HL-60 (cell line): ENCODE data around the gene AHRR.
A peak's percentile ranks its signal among the peaks of the same experiment; 100 is the strongest.

Source experiments
- DNase-seq, 2 experiments: peaks; one replicate each; pipeline ENCODE4 v3.0.0-alpha.2; 2010 to 2020; ENCODE audit warnings: low read depth in 1 of 2, low spot score in 1 of 2
- H3K27ac ChIP-seq: fragments of 250-450 bp; sonication (Bioruptor Pico); replicated peaks from 2 replicates; pipeline ENCODE4 v1.5.1; 2020; ENCODE audit warnings: mild to moderate bottlenecking, moderate library complexity
- H3K27me3 ChIP-seq: fragments of 250-450 bp; sonication (Bioruptor Pico); 2 replicates; pipeline ENCODE4 v1.5.1; 2021; ENCODE audit warnings: mild to moderate bottlenecking, moderate library complexity; ENCODE audit not compliant: insufficient read depth, poor library complexity, severe bottlenecking
- H3K4me3 ChIP-seq: replicated peaks from 2 replicates; pipeline ENCODE4 v1.5.1; 2011; ENCODE audit warnings: mild to moderate bottlenecking, control low read depth, low read length; ENCODE audit not compliant: insufficient read depth
- CTCF ChIP-seq: IDR thresholded peaks from one replicate; pipeline ENCODE4 v1.5.1; 2011; ENCODE audit warnings: low read length, control low read depth, inconsistent platforms; ENCODE audit not compliant: insufficient read depth
- GABPA ChIP-seq: IDR thresholded peaks from 2 replicates; pipeline ENCODE4 v1.6.1; 2012; ENCODE audit warnings: low read depth
- POLR2AphosphoS5 ChIP-seq: IDR thresholded peaks from 2 replicates; pipeline ENCODE4 v1.6.1; 2012; ENCODE audit warnings: low read depth
- REST ChIP-seq: IDR thresholded peaks from 2 replicates; pipeline ENCODE4 v1.6.1; 2012; ENCODE audit warnings: low read depth; ENCODE audit not compliant: insufficient replicate concordance
- SPI1 ChIP-seq: IDR thresholded peaks from 2 replicates; pipeline ENCODE4 v1.6.1; 2012; ENCODE audit warnings: low read depth, mild to moderate bottlenecking, borderline replicate concordance

The AHRR gene

GRCh38 chr5:426392-426976 is 105.0 kb downstream of the AHRR start:
- Histone ChIP-seq H3K4me3 (no peak overlapping the region), H3K27ac (no peak overlapping the region), H3K27me3 (no peaks in the 10 kb centered on the region)
- no peak for TF ChIP-seq SPI1
- no peak for TF ChIP-seq GABPA
- TF ChIP-seq POLR2AphosphoS5: no peak
- TF ChIP-seq CTCF: no peak
- TF ChIP-seq REST: no peak
- no peak for DNase-seq

- H3K27ac ChIP-seq: no peak overlapping the region
- H3K27me3 ChIP-seq: no peaks in the 10 kb centered on the region
- no peak overlapping the region for H3K4me3 ChIP-seq
- TF ChIP-seq CTCF (no peak), POLR2AphosphoS5 (no peak), SPI1 (no peak), REST (no peak), GABPA (no peak)
- DNase-seq: no peak
Measured at GRCh38 chr5:427415-428087, 106.0 kb downstream of the AHRR start.

GRCh38 chr5:428219-428618 is 106.7 kb downstream of the AHRR start:
- H3K4me3 ChIP-seq: no peak overlapping the region
- no peak for DNase-seq
- H3K27me3 ChIP-seq: no peaks in the 10 kb centered on the region
- no peak for TF ChIP-seq SPI1
- TF ChIP-seq POLR2AphosphoS5: no peak
- H3K27ac ChIP-seq: peak overlapping the region; percentile 4; the same call in 1 of the 2 replicates

GRCh38 chr5:428754-429452 is 107.4 kb downstream of the AHRR start:
- Histone ChIP-seq H3K27me3 (no peaks in the 10 kb centered on the region), H3K4me3 (no peak overlapping the region), H3K27ac (peak overlapping the region; percentile 11; the same call in 1 of the 2 replicates)
- peak; percentile 42 to 71 for DNase-seq
- TF ChIP-seq SPI1 (peak; percentile 84; the same call in 1 of the 2 replicates), POLR2AphosphoS5 (no peak)
